HCT116 (cell line): ENCODE data around the gene VPS39.

Experiments
- CTCF ChIP-seq, 3 experiments: fragments of 200-600 bp in 1 of 3; sonication (generic) in 1 of 3; IDR thresholded peaks in 2 of 3; conservative IDR thresholded peaks in 1 of 3; 2 replicates each; pipeline ENCODE4 v1.5.1; 2012 to 2017; ENCODE audit warnings: low read depth in 2 of 3, low read length in 2 of 3, antibody characterized with exemption in 1 of 3, borderline replicate concordance in 1 of 3, control low read depth in 1 of 3, mild to moderate bottlenecking in 1 of 3, mixed read lengths in 1 of 3, mixed run types in 1 of 3, moderate library complexity in 1 of 3; ENCODE audit not compliant: insufficient read depth in 1 of 3
- EGR1 ChIP-seq: IDR thresholded peaks from 2 replicates; pipeline ENCODE4 v1.6.1; 2012; ENCODE audit warnings: low read depth
- EZH2 ChIP-seq: fragments of 200-600 bp; sonication (generic); IDR thresholded peaks from 2 replicates; pipeline ENCODE4 v1.6.1; 2017; ENCODE audit warnings: antibody characterized with exemption, mixed run types
- POLR2A ChIP-seq: IDR thresholded peaks from 2 replicates; pipeline ENCODE4 v1.7.0; 2011; ENCODE audit warnings: borderline replicate concordance; ENCODE audit not compliant: insufficient read depth, insufficient read length; ENCODE audit errors: extremely low read depth
- POLR2AphosphoS5 ChIP-seq: IDR thresholded peaks from 2 replicates; pipeline ENCODE4 v1.6.1; 2011; ENCODE audit warnings: mild to moderate bottlenecking, low read depth, low read length, moderate library complexity
- RAD21 ChIP-seq: IDR thresholded peaks from 2 replicates; pipeline ENCODE4 v1.6.1; 2012; ENCODE audit warnings: low read depth, mild to moderate bottlenecking
- SP1 ChIP-seq: IDR thresholded peaks from 2 replicates; pipeline ENCODE4 v1.6.1; 2012; ENCODE audit warnings: low read depth
- YY1 ChIP-seq: IDR thresholded peaks from 2 replicates; pipeline ENCODE4 v1.6.1; 2011; ENCODE audit warnings: low read length, low read depth, moderate library complexity, mild to moderate bottlenecking; ENCODE audit not compliant: insufficient replicate concordance; ENCODE audit errors: extremely low read depth
- ZNF274 ChIP-seq: fragments of 200-500 bp; sonication (Bioruptor generic); IDR thresholded peaks from 2 replicates; pipeline ENCODE4 v1.6.1; 2014; ENCODE audit warnings: mild to moderate bottlenecking, low read depth, low read length, inconsistent platforms

- TF ChIP-seq EZH2 (no peak), ZNF274 (no peak), CTCF (IDR thresholded peaks at IDR 0.05 in 2 of 3, conservative IDR thresholded peaks at IDR 0.05 in 1 of 3; ENCODE audit: borderline replicate concordance in 1 of 3, insufficient read depth in 1 of 3, low read depth in 2 of 3, low read length in 2 of 3) (no peak), POLR2AphosphoS5 (no peak), EGR1 (no peak), RAD21 (no peak), SP1 (no peak), POLR2A (no peak), YY1 (no peak)
These were observed 5.5 kb downstream of the VPS39 start for GRCh38 chr15:42202653-42203052.
